ENCODE data around the gene VSNL1.
"Not testable (repeated sequence)": the region's sequence is repeated elsewhere in the genome, so short reads cannot be mapped to it uniquely, and the experiment has no call there.

Gene VSNL1

DNA sequence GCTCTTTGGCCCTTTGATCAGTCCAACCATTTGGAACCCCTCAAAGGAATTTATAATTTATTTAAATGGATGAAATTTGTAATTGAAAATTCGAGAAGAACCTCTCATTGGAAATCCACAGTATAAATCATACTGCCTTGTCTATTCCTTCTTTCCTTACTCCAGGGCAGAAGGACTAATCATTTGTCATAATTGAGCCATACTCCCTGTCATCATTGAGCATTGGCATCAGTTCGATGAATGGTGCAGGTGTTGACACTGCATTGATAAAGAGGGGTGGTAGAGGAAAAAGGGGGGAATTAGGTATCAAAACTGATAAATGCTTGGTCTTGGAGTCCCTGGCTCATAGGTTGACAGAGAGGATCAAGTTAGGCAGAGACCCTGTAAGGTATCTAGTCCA lies 2.0 kb downstream of the VSNL1 start:
- DNase-seq (ENCODE audit: low spot score) = no peak

DNA sequence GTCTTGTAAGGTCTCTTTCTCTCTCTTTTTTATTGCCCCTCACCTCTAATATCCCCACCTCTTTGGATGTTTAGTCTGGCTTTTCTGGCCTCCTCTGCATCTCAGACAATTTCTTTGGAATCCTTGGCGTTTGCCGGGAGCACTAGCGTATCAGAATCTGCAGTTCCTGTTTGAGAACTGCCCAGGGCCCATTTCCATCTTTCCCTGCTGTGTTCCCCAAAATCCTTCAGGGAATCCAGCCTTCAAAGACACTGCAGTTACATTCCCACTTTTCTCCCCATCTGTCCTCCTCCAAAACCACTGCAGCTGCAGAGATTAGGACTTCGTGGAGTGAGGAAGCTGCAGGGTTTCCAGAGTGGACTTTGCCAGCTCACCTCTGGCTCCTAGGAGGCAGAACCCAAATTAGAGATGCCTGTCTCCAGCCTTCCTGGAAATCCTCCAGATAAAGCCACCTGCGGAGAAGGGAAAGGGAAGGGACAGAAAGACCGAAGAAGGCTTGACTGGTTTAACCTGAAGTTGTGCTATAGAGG lies 2.7 kb downstream of the VSNL1 start:
- no peak for DNase-seq (ENCODE audit: low spot score)

DNA sequence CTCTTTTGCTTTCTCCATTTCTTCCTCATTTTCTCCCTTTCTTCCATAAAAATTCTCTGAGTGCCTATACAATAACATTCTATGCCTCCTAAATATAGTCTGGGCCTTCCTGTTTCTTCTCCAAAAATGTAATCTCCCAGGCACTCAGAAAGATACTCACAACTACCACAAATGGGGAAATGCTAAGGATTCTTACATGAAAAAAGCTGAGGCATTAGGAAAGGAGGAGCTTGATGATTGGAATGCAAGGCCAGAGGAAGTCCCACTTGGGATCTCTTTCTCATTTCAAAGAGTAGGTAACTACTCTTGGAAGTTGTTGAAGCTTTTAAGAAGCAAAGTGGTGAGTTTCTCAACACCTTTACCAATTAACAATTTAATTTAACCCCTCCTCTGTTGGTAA lies 3.4 kb downstream of the VSNL1 start:
- DNase-seq (ENCODE audit: low spot score) = no peak

DNA sequence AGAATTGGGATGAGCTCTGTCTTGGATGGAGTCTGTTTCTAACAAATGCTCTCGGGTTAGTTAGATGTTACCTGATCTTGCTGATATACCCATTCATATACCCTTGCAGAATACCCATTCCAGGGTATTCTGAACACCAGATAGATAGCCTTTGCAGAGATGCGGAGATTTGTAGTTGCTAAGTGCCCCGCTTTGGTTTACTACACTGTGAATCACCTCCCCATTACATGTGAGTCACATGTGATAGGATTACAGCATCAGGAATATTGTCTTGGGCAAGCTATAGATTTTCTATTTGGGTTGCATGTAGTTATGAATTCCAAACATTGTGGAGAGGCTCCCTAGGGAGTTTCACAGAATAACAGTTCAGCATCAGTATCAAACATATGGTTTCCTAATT lies 3.8 kb downstream of the VSNL1 start:
- DNase-seq (ENCODE audit: low spot score) = no peak

DNA sequence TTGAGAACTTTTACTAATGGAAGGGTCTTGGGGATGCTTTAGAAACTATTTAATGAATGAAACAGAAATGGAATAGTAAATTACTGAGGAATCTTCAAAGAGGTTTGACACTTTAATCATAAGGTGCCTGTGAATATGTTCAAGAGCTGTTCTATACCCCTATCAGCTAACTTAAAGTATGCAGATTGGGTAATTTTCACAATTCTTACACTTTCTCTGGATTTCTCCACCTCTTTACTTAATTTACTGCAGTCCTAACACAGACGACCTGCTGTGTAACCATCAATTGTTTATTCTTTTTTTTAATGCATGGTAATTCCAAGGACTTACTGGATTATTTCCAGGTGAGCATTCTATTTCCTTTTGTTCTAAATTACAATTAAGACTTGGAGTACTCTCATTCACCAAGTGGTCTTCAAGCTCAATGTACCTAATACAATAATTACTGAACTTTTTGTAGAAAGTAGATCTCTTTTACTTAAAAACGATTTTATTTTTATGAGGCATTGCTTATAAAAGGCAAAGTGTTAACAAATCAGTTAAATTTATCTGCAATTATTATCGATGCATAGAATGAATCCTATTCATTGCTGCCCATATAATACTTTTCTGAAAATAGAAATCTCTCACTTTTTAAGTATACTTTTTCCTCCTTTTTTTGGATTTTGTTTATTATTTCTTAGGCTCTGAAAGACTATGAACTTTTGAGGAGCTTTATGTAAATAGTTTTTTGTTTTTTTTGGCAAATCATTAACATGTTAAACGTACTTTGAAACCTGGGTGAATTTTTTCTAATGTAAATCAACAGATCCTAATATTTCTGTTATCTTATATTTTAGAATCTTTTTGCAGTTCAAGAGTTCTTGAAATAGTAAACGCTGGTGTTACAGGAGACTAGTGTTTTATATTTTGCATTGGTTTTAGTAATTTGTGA lies 5.5 kb downstream of the VSNL1 start:
- no peak for DNase-seq (ENCODE audit: low spot score)

DNA sequence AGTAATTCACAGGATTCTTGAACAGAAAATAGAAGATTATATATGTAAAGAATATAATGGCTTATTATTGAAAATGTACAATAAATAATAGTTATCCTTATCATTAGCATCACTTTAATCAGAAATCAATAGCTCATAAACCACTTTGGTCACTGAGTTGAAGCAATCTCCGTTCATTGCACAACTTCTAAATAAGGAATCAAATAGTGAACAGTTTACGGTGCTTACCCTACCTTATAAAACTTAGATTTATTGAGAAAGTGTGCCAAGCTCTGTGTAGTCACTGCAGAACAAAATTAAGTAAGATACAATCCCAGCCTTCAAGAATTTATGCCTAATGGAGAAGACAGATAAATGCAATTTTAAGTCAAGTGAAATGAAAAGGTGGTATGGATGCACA lies 6.7 kb downstream of the VSNL1 start:
- DNase-seq (ENCODE audit: low spot score) = no peak

DNA sequence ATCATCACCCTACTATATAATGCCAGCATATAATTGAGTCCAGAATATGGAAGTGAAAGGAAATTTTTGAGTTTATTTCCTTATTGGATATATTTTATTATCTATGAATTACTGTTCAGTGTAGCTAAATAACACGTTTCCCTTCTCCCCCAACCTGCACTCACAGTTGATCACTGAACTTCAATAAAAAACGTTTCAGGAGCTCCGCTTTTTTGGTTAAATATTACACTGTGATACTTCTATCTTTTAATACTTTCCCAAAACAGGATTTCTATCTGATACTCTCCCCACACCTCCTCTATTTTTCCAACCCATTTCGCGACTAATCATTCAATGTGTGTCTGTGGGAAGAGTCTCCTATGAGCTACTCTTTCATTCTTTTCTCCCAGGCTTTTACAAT lies 7.2 kb downstream of the VSNL1 start:
- no peak for DNase-seq (ENCODE audit: low spot score)

DNA sequence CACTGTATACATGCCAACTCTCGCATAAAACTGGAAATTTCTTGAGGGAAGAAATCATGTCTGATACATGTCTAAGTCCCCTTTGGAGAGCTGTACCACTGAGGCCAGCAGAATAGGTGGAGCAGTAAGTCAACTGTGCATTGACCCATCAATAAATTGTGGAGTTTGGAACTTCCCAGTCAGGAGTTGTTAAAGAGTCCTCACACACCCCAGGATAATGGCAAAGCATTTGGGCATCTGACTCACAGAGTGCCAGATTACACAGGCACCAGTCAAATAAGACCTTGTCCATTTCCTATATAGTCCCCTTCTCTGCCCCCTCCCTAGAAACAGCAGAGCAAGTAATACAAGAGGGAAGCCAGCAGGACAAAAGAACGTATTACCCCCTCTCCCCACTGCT lies 10.4 kb downstream of the VSNL1 start:
- DNase-seq (ENCODE audit: low spot score) = no peak

DNA sequence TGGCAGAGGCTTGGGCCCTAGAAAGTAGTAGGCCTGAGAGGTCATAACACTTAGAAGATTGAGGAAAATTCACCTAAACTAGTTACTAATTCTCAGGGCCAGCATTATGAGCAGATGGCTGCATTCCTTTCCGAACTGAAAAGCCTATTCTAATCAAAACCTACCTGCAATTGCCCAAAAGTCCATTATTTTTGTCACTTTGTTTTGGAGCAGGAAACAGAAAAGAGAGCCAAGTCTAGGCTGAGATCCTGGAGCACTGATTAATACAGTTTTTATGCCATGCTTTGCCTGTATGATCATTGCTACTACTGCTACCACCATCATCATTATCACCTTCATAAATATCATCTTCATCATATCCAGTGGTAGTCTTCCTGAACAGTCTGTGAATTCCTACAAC lies 14.7 kb downstream of the VSNL1 start:
- no peak for DNase-seq (ENCODE audit: low spot score)

DNA sequence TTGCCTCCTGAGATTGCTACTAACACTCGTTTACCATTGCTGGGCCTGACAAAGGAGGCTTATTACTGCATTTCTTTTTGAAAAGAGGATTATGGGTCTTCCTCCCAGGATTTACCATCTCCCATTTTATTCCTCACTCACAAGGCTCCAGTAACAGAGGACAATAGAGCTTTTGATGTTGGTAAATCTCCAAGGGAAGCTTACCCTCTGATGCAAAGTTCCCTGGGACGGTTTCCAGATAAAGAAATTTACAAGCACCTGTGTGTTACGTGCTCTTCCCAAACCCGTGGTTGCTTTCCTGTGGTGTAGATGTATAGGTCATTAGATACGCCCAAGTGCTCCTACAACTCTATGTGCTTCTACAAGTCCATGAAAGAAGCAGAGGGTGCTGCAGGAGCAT lies 17.1 kb downstream of the VSNL1 start:
- no peak for DNase-seq (ENCODE audit: low spot score)

DNA sequence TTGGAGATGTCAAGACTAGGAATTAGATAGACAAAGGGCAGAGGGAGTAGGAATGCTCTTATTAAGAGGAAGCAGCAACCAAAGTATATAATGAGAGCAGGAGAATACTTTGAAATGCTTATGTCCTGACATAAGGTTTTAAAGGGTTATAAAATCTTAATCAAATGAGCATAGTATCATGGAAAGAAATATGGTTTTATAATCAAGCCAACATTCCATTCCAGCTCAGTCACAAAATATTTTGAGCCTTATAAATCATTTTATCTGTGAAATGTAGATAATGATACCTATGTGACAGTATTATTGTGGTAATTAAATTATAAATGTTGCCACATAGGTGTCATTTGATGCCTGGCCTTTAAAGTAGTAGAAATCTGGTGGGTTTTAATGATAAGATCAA lies 17.6 kb downstream of the VSNL1 start:
- no peak for DNase-seq (ENCODE audit: low spot score)

DNA sequence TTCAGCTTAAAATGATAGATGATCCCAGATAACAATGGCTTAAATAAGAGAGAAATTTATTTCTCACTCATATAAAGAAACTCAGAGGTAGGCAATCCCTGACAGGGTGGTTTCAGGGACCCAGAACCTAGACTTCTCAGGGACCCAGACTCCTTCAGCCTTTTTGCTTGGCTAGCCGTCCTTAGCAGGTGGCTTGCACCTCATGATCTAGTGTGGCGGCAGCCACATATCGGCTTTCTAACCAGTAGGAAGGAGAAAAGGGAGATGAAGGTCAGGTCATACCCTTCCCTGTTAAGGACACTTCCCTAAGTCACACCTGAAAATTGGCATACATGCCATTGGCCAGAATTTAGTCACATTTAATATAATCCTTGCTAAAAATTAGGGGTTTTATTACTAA lies 18.4 kb downstream of the VSNL1 start:
- DNase-seq (ENCODE audit: low spot score) = no peak

DNA sequence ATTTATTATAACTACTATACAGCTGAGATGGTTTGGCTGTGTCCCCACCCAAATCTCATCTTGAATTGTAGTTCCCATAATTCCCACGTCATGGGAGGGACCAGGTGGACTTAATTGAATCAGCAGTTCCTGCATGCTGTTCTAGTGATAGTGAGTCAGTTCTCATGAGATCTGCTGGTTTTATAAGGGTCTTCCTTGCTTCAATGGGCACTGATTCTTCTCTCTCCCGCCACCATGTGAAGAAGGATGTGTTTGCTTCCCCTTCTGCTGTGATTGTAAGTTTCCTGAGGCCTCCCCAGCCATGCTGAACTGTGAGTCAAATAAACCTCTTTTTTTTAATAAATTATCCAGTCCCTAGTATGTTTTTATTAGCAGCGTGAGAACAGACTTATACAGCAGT lies 25.2 kb downstream of the VSNL1 start:
- DNase-seq (ENCODE audit: low spot score) = not testable (repeated sequence)

DNA sequence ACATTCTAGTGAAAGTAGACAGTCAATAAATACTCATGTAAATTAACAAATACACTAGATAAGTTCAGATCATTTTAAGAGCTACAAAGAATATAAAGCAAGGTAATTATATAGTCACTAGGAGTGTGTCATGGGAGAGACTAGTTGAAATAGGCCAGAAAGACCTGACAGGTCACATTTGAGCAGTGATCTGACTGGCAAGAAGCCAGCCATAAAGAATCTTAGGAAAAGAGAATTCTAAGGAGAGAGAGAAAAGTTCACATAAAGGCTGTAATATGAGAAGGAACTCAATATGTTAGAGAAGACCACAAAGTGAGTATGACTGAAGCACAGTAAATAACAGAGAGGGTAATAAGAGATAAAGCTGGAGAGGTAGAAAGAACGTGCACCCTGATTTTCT lies 31.2 kb downstream of the VSNL1 start:
- DNase-seq (ENCODE audit: low spot score) = no peak

DNA sequence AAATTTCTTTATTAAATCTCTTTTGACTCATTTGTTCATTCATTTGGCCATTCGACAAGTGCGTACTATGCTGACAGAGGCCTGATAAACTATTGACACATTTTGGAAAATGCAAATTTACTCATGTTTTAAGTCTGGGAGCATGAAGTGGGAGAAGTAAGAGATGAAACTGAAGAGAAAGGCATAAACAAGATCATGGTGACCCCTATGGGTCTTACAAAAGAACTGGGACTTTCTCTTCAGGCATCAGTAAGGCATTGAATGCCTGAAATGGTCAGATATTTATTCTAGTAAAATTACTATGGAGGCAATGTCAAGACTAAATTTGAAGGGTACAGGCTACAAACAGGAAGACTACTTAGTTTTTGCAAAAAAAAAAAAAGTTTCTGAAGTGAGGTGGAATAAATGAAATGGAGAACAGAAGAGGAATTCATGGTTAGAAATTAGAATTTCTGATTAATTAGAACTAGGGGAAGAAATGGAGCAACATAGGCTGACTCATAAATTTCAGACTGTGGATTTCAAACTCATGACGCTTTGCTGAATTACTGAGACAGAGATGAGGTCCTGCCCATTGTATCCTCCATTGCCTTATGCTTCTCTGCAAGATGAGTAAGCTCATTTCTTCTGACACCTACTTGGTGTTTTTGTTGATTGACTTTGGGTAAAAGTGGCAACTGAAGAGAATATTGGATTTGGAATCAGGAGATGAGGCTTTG lies 32.7 kb downstream of the VSNL1 start:
- no peak for DNase-seq (ENCODE audit: low spot score)

DNA sequence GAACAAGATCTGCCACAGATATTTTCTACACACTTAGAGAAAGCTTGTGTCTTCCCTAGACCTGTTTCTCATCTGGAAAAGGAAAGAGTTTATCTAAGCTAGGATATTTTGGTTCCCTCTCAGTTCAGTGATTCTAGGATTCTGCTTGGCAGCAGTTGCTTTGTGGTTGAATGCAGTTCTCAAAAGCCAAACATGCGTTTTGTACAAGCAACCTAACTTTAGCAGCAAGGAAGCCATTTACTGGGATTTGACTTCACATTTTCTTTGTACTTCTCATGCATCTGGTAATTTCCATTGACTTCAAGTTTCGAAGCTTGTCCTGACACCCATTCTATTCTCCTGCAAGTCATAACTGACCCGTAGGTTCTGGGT lies 33.3 kb downstream of the VSNL1 start:
- no peak for DNase-seq (ENCODE audit: low spot score)

DNA sequence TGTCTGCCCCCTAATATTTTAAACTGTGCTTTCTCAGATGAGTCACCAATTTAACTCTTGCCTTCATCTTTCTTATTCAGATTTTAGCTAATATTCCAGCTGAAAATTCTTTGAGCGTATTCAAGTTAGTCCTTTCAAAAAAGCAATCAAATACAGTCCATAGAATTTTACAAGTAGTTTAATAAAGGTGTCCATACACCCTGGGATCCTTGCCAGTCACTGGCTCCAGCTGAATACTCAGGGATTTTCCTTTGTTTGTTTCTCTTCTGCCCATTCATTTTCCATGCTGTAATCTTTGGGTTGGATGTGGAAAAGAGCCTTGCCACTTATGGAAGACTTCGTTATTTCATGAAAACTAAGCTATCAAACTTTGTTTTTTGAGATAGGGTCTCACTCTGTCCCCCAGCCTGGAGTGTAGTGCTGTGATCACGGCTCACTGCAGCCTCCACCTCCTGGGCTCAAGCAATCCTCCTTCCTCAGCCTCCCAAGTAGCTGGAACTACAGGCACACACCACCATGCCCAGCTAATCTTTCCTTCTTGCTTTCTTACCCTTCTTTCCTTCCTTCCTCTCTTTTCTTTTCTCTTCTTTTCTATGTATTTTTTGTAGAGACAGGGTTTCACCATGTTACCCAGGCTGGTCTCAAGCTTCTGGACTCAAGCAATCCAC lies 34.0 kb downstream of the VSNL1 start:
- DNase-seq (ENCODE audit: low spot score) = no peak

DNA sequence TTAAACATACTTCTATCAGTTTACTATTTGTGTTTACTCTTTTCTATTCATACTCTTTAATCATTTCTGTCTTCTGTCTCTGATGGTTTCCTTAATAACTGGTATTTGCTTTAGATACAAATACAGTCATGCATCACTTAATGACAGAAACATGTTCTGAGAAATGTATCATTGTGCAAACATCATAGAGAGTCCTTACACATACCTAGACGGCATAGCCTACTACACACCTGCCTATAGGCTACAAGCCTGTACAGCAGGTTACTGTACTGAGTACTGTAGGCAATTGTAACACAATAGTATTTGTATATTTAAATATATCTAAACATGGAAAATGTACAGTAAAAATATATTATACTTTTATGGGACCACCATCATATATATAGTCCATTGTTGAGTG lies 36.3 kb downstream of the VSNL1 start:
- DNase-seq (ENCODE audit: low spot score) = no peak

DNA sequence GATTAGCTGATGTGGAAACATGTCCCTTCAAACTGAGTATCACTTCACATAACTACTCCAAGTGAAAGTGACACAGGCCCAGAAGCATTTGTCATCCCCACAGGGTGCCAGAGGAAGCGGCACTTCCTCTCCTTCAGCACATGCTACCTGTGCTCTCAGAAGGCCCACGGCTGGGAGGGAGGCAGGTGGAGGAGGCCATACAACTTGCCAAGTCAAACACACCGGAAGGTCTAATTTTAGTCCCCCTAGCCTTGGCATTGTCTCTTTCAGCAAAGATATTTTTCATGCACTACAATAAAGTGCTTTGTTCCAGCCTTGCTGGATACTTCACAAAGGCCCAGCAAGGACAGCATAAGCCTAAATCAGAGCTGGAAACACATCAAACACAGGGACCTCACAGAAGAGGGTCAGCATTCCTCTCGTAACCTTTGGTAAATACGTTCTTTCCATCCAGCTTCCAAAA lies 38.0 kb downstream of the VSNL1 start:
- DNase-seq (ENCODE audit: low spot score) = no peak

DNA sequence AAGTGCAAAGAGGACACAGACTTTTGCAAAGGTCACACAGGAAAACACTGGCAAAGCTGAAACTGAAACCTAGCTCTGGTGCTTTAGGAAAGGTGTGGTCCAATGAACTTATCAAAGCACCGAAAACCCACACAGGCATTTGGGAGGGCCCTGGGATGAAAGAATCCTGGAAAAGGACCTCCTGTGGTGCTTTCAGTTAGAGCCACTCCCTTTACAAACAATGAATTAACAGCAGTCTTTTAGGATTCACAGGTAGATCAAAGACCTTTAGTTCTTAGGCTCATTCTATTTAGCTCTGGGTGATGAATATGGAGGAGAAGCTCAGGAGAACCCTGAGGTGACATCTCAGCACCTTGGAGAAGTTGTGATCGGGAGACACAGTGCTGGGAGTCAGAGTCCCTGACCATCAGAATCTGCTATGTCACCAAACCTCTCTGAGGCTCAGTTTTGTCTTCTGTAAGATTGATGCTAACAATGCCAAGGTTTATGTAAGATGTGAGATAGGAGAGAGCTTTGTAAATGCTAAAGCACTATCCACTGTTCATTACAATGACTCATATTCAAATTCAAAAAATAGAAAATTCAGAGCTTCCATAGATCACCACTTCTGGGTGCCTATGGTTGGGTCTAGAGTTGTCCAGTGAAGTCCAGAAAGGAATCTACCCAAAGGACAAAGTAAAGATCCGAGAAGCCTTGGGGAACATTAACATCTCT lies 39.3 kb downstream of the VSNL1 start:
- no peak for DNase-seq (ENCODE audit: low spot score)

DNA sequence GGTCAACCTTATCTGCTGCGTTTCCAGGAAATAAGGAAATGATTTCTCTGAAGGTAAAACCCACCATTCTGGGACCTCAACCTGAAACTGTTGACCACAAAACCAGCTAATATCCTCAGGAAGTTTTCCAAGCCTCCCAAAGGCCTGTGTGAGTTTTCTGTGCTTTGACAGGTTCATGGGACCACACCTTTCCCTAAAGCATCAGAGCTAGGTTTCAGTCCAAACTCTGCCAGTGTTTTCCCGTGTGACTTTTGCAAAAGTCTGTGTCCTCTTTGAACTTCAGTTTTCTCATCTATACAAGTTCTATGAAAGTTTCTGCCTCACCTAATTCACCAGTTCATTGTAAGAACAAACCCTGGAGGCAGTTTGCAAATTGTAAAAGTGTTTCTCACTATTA lies 39.8 kb downstream of the VSNL1 start:
- no peak for DNase-seq (ENCODE audit: low spot score)

DNA sequence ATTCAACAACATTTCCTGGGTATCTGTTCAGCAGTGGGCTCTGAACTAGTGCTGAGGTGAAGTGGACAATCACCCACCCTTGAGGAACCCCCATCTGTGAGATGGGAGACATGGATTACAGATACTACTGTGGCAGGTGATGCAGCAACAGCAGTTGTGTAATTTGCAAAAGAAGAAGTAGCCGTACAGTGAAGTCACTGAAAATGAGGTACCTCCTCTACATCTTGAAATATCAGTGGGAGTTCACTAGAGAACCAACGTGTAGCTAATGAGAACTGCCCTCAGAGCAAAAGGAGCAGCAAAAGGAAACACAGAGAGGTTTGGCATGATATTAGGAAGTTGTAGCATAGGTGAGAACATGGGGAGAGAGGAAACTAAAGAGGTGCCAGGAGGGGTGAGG lies 41.3 kb downstream of the VSNL1 start:
- no peak for DNase-seq (ENCODE audit: low spot score)

Data from kidney capillary endothelial cell (primary cell).